ENCODE measurements around the gene PVR. TPM values are rescaled to one million over a fixed set of nuclear protein-coding genes. Genes with fewer than 3 reads are reported as not detected.

The PVR gene
- total RNA-seq, 2 experiments from 2014 or later, result not detected

DNA sequence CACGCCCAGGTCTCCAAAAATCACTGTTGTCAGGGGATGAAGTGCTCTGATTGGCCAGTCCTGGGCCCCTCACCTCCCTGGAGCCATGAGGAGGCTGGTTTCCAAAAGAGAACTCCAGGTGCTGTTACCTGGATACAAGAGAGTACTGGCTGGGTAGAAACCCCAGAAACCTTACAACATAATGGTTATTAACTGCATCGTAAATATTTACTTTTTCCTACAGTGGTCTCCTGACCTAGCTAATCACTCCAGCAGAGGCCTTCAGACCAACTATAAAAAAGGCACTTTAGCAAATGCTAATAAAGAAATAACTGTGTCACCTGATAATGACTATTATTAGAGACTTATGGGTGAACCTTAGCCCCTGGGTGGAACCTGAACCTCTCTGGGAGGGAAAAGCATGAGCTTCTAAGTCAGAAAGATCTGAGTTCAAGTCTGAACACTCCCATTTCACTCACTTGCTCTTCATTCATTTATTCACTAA lies 31.9 kb upstream of the PVR start:
- no peaks in the 10 kb centered on the region for H3K9me2 ChIP-seq (ENCODE audit: insufficient read depth, low read length)
- no peaks in the 10 kb centered on the region for H3K9me3 ChIP-seq (ENCODE audit: low read length)
- no peak for DNase-seq (ENCODE audit: low spot score)
- no peak overlapping the region for H2AFZ ChIP-seq (ENCODE audit: low read length)
- ChIA-PET CTCF (ENCODE audit: unreplicated experiment) (no interaction called here), POLR2A (no interaction called here)
- TF ChIP-seq, protein P1, sequence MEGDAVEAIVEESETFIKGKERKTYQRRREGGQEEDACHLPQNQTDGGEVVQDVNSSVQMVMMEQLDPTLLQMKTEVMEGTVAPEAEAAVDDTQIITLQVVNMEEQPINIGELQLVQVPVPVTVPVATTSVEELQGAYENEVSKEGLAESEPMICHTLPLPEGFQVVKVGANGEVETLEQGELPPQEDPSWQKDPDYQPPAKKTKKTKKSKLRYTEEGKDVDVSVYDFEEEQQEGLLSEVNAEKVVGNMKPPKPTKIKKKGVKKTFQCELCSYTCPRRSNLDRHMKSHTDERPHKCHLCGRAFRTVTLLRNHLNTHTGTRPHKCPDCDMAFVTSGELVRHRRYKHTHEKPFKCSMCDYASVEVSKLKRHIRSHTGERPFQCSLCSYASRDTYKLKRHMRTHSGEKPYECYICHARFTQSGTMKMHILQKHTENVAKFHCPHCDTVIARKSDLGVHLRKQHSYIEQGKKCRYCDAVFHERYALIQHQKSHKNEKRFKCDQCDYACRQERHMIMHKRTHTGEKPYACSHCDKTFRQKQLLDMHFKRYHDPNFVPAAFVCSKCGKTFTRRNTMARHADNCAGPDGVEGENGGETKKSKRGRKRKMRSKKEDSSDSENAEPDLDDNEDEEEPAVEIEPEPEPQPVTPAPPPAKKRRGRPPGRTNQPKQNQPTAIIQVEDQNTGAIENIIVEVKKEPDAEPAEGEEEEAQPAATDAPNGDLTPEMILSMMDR (conservative IDR thresholded peaks at IDR 0.05; ENCODE audit: low read length), result no peak
- no peak for TF ChIP-seq EZH2phosphoT487 (IDR thresholded peaks at IDR 0.05; ENCODE audit: borderline replicate concordance, low read depth, low read length)
- intact Hi-C loops (cut with micrococcal nuclease; ENCODE audit: unreplicated experiment), result no loop called here
- H3K27ac ChIP-seq (ENCODE audit: low read depth, low read length, poor library complexity, severe bottlenecking), result no peak overlapping the region
- H3K79me2 ChIP-seq (ENCODE audit: insufficient read depth, low read depth, low read length), result no peaks in the 10 kb centered on the region
- no peaks in the 10 kb centered on the region for H4K20me1 ChIP-seq (ENCODE audit: insufficient read depth, low read length)
- no peak overlapping the region for H3K4me3 ChIP-seq (ENCODE audit: low read depth, low read length, poor library complexity, severe bottlenecking)
- no peak overlapping the region for H3K4me2 ChIP-seq (ENCODE audit: low read length)
- BruUV-seq (replicated peaks), result no TSS peak
- H3K4me1 ChIP-seq (ENCODE audit: insufficient read depth, low read length, poor library complexity, severe bottlenecking), result no peaks in the 10 kb centered on the region
- H3K36me3 ChIP-seq (ENCODE audit: insufficient read depth, low read length), result no peaks in the 10 kb centered on the region

GRCh38 chr19:44613295-44614178 lies 30.2 kb upstream of the PVR start, which contains the start of gene IGSF23:
Gene IGSF23, plus strand, starts transcription at chr19:44613563. Its CDS starts 83 bp downstream, at chr19:44613646.
- Histone ChIP-seq H3K36me3 (ENCODE audit: insufficient read depth, low read length) (no peaks in the 10 kb centered on the region), H3K4me2 (ENCODE audit: low read length) (no peak within 1 kb of the TSS), H3K4me1 (ENCODE audit: insufficient read depth, low read length, poor library complexity, severe bottlenecking) (no peaks in the 10 kb centered on the region), H2AFZ (ENCODE audit: low read length) (no peak within 1 kb of the TSS), H3K9me2 (ENCODE audit: insufficient read depth, low read length) (no peaks in the 10 kb centered on the region), H3K27ac (ENCODE audit: low read depth, low read length, poor library complexity, severe bottlenecking) (no peak within 1 kb of the TSS), H3K79me2 (ENCODE audit: insufficient read depth, low read depth, low read length) (no peaks in the 10 kb centered on the region), H3K4me3 (ENCODE audit: low read depth, low read length, poor library complexity, severe bottlenecking) (no peak within 1 kb of the TSS), H3K9me3 (ENCODE audit: low read length) (no peaks in the 10 kb centered on the region), H4K20me1 (ENCODE audit: insufficient read depth, low read length) (no peaks in the 10 kb centered on the region)
- intact Hi-C loops (cut with micrococcal nuclease; ENCODE audit: unreplicated experiment), result no loop called here
- no peak for TF ChIP-seq EZH2phosphoT487 (IDR thresholded peaks at IDR 0.05; ENCODE audit: borderline replicate concordance, low read depth, low read length)
- TF ChIP-seq, protein P1 (conservative IDR thresholded peaks at IDR 0.05; ENCODE audit: low read length), result no peak
- ChIA-PET POLR2A (interaction anchor here (0.7 kb wide), 1 partner anchor 9 kb away, joined by 3 read pairs; no protein-coding TSS in a partner anchor), CTCF (ENCODE audit: unreplicated experiment) (no interaction called here)
- no TSS peak for BruUV-seq (replicated peaks)
- DNase-seq (ENCODE audit: low spot score), result no peak

- Histone ChIP-seq H3K4me3 (ENCODE audit: low read depth, low read length, poor library complexity, severe bottlenecking) (no peak overlapping the region), H4K20me1 (ENCODE audit: insufficient read depth, low read length) (no peaks in the 10 kb centered on the region), H3K27ac (ENCODE audit: low read depth, low read length, poor library complexity, severe bottlenecking) (no peak overlapping the region), H3K36me3 (ENCODE audit: insufficient read depth, low read length) (no peaks in the 10 kb centered on the region), H3K9me2 (ENCODE audit: insufficient read depth, low read length) (no peaks in the 10 kb centered on the region), H2AFZ (ENCODE audit: low read length) (no peak overlapping the region), H3K79me2 (ENCODE audit: insufficient read depth, low read depth, low read length) (no peaks in the 10 kb centered on the region), H3K9me3 (ENCODE audit: low read length) (no peaks in the 10 kb centered on the region), H3K4me1 (ENCODE audit: insufficient read depth, low read length, poor library complexity, severe bottlenecking) (no peaks in the 10 kb centered on the region), H3K4me2 (ENCODE audit: low read length) (no peak overlapping the region)
- intact Hi-C loops (cut with micrococcal nuclease; ENCODE audit: unreplicated experiment), result no loop called here
- BruUV-seq (replicated peaks), result no TSS peak
- CTCF ChIA-PET (ENCODE audit: unreplicated experiment), result no interaction called here
- no peak for TF ChIP-seq EZH2phosphoT487 (IDR thresholded peaks at IDR 0.05; ENCODE audit: borderline replicate concordance, low read depth, low read length)
- TF ChIP-seq, protein P1 (conservative IDR thresholded peaks at IDR 0.05; ENCODE audit: low read length), result no peak
- POLR2A ChIA-PET, result no interaction called here
- DNase-seq (ENCODE audit: low spot score), result no peak
These were observed 29.4 kb upstream of the PVR start for GRCh38 chr19:44614313-44614712.
